GM18951 (cell line): ENCODE results near the gene LTBP1.

Source experiments
- POLR2A ChIP-seq: IDR thresholded peaks from 4 replicates; pipeline ENCODE4 v1.6.1; 2011; ENCODE audit warnings: mild to moderate bottlenecking; ENCODE audit not compliant: insufficient read length, insufficient read depth; ENCODE audit errors: extremely low read depth
- in situ Hi-C: fragments of 300-500 bp; cut with MboI; formaldehyde crosslinking; loops from one replicate; pipeline ENCODE4 v1.12.0; 2022; ENCODE audit warnings: low sequenced_read_pairs, mixed read lengths, inconsistent platforms; ENCODE audit not compliant: unreplicated experiment

LTBP1 gene

GRCh38 chr2:32991091-32991845, 44.5 kb downstream of the LTBP1 start:
- in situ Hi-C loops = no loop called here
- TF ChIP-seq POLR2A = no peak

GRCh38 chr2:32993005-32993539, 46.3 kb downstream of the LTBP1 start:
- no peak for TF ChIP-seq POLR2A
- in situ Hi-C loops = no loop called here

- in situ Hi-C loops = no loop called here
- no peak for TF ChIP-seq POLR2A
These were observed 51.0 kb downstream of the LTBP1 start for GRCh38 chr2:32997705-32998104.

- TF ChIP-seq POLR2A = no peak
- in situ Hi-C loops = no loop called here
These were observed 54.2 kb downstream of the LTBP1 start for GRCh38 chr2:33000986-33001385.

GRCh38 chr2:33001823-33002222, 55.1 kb downstream of the LTBP1 start:
- no peak for TF ChIP-seq POLR2A
- in situ Hi-C loops = no loop called here

GRCh38 chr2:33002863-33003262, 56.1 kb downstream of the LTBP1 start:
- in situ Hi-C loops = no loop called here
- no peak for TF ChIP-seq POLR2A

- TF ChIP-seq POLR2A = no peak
- in situ Hi-C loops = no loop called here
These were observed 58.3 kb downstream of the LTBP1 start for GRCh38 chr2:33005057-33005456.

GRCh38 chr2:33008716-33009115, 62.0 kb downstream of the LTBP1 start:
- in situ Hi-C loops = no loop called here
- no peak for TF ChIP-seq POLR2A

GRCh38 chr2:33009249-33009648, 62.5 kb downstream of the LTBP1 start:
- no peak for TF ChIP-seq POLR2A
- in situ Hi-C loops = no loop called here

- in situ Hi-C loops = no loop called here
- TF ChIP-seq POLR2A = no peak
These were observed 64.6 kb downstream of the LTBP1 start for GRCh38 chr2:33011373-33011772.

- no peak for TF ChIP-seq POLR2A
- in situ Hi-C loops = no loop called here
These were observed 65.2 kb downstream of the LTBP1 start for GRCh38 chr2:33011941-33012340.

GRCh38 chr2:33013684-33014110, 66.9 kb downstream of the LTBP1 start:
- no peak for TF ChIP-seq POLR2A
- in situ Hi-C loops = no loop called here

- no peak for TF ChIP-seq POLR2A
- in situ Hi-C loops = no loop called here
These were observed 67.5 kb downstream of the LTBP1 start for GRCh38 chr2:33014268-33014667.

- TF ChIP-seq POLR2A = no peak
- in situ Hi-C loops = no loop called here
These were observed 68.8 kb downstream of the LTBP1 start for GRCh38 chr2:33015421-33016142.

- no peak for TF ChIP-seq POLR2A
- in situ Hi-C loops = no loop called here
These were observed 71.5 kb downstream of the LTBP1 start for GRCh38 chr2:33018271-33018670.
